ENCODE measurements around the gene TMEM37. TPM values are rescaled to one million over a fixed set of nuclear protein-coding genes. Genes with fewer than 3 reads are reported as not detected.

Gene TMEM37
- total and polyA plus RNA-seq, 4 experiments from 2014 or later: 0.44 TPM; not detected in 3

DNA sequence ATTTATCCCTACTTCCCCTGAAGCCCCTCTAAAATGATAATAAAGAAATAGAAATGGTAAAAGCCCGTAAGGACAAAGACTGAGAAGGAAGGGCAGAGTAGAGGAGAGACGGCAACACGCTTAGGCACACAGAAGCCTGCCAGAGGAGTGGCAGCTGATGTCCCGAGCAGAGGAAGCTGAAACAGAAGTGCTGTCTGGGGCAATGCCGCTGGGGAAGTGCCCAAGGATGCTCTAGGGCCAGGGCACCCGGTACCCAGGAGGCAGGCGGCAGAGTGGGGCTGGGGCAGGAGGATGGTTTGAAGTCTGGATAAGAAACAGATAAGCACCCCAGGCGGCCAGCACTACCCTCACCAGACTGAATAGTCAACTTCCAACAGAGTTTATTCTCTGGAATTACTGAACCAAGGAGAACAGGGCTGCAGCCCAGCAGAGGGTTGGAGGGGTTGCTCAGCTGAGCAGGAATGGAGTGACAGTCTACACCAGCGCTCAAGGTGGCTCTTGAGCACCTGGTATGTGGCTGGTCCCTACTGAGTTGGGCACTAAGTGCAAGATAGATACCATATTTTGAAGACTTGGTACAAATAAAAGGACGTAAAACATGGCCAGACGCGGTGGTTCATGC is 22.4 kb downstream of the TMEM37 start:
- no peak overlapping the region for H3K27ac ChIP-seq (ENCODE audit: low read depth, low read length)
- H3K36me3 Mint-ChIP-seq: no peaks in the 10 kb centered on the region
- peaks cover 10 to 15% of the 10 kb centered on the region in 2 donors for H3K27me3 Mint-ChIP-seq
- no peaks in the 10 kb centered on the region for H3K9me3 ChIP-seq (ENCODE audit: control insufficient read depth in 1 of 2, low read length in 2 of 2)
- H3K27ac Mint-ChIP-seq: no peak overlapping the region
- ChIA-PET CTCF (ENCODE audit: partially characterized antibody) (no interaction called here), POLR2A (ENCODE audit: partially characterized antibody) (no interaction called here)
- intact Hi-C loops (cut with micrococcal nuclease): no loop called here
- no peak for DNase-seq
- H3K4me3 Mint-ChIP-seq: no peak overlapping the region
- H3K4me1 Mint-ChIP-seq: no peaks in the 10 kb centered on the region
- H3K36me3 ChIP-seq (ENCODE audit: insufficient read depth, low read length): no peaks in the 10 kb centered on the region
- H3K4me1 ChIP-seq (ENCODE audit: insufficient read depth, low read length): no peaks in the 10 kb centered on the region
- H3K9me3 Mint-ChIP-seq: no peaks in the 10 kb centered on the region
- H3K4me3 ChIP-seq (ENCODE audit: low read length in 2 of 2): no peak overlapping the region
- H3K27me3 ChIP-seq (ENCODE audit: insufficient read depth, low read length): peaks cover 6% of the 10 kb centered on the region

DNA sequence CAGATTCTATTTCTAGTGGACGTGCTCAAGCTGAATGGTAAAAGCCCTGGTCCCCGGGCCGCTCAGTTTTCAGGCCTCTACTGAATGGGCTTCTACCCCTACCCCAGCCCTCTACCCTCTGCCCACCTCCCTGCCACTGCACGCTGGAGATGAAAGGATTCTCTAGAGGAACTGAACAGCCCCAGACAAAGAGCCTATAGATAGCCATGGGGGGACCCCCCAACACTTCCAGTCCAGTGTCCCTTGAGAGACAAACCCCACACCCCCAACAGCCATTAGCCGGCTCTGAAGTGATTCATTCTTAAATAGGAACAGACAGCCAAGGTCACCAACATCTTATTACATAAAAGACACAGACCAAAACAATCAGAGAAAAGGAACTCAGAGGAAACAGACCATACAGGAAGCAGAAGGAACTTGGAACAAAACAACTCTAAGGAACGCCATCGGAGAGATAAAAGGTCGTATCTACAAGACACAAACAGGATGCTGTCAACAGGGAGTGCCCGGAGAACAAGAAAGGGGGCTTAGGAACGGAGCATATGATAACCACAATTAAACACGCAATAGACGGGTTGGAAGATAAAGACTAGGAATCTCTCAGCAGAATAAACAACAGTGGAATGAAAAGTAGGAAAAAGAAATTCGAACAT is 23.5 kb downstream of the TMEM37 start:
- Histone ChIP-seq H3K9me3 (ENCODE audit: control insufficient read depth in 1 of 2, low read length in 2 of 2) (no peaks in the 10 kb centered on the region), H3K27ac (ENCODE audit: low read depth, low read length) (no peak overlapping the region), H3K4me1 (ENCODE audit: insufficient read depth, low read length) (no peaks in the 10 kb centered on the region), H3K27me3 (ENCODE audit: insufficient read depth, low read length) (peaks cover 6% of the 10 kb centered on the region), H3K36me3 (ENCODE audit: insufficient read depth, low read length) (no peaks in the 10 kb centered on the region), H3K4me3 (ENCODE audit: low read length in 2 of 2) (no peak overlapping the region)
- intact Hi-C loops (cut with micrococcal nuclease): no loop called here
- no peak overlapping the region for H3K4me3 Mint-ChIP-seq
- ChIA-PET POLR2A (ENCODE audit: partially characterized antibody) (no interaction called here), CTCF (ENCODE audit: partially characterized antibody) (interaction anchor here (0.7 to 1.1 kb wide), 2 partner anchors 21 to 1845 kb away, joined by 3 to 4 read pairs; no protein-coding TSS in a partner anchor)
- no peak overlapping the region for H3K27ac Mint-ChIP-seq
- no peak for DNase-seq
- no peaks in the 10 kb centered on the region for H3K4me1 Mint-ChIP-seq
- H3K36me3 Mint-ChIP-seq: no peaks in the 10 kb centered on the region
- no peaks in the 10 kb centered on the region for H3K9me3 Mint-ChIP-seq
- H3K27me3 Mint-ChIP-seq: peaks cover 10 to 11% of the 10 kb centered on the region in 2 donors

DNA sequence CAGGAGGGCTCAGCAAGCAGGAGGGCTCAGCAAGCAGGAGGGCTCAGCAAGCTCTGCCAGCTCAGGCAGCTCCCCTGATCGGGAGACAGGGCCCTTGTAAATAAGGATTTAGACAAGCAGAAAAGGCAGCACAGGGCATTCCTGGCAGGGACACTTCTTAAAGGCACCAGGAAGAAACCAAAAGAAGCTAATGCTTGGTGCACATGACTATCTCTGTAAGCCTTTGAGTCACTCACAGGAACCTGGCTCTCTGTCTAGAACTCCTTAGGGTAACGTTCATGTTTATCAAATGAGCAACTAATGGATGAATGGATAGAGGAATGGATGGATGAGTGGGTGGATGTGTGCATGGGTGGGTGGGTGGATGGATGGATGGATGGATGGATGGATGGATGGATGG is 28.4 kb downstream of the TMEM37 start:
- H3K36me3 Mint-ChIP-seq: no peaks in the 10 kb centered on the region
- Histone ChIP-seq H3K27ac (ENCODE audit: low read depth, low read length) (no peak overlapping the region), H3K4me1 (ENCODE audit: insufficient read depth, low read length) (no peaks in the 10 kb centered on the region), H3K9me3 (ENCODE audit: control insufficient read depth in 1 of 2, low read length in 2 of 2) (no peaks in the 10 kb centered on the region), H3K27me3 (ENCODE audit: insufficient read depth, low read length) (no peaks in the 10 kb centered on the region), H3K4me3 (ENCODE audit: low read length in 2 of 2) (no peak overlapping the region), H3K36me3 (ENCODE audit: insufficient read depth, low read length) (no peaks in the 10 kb centered on the region)
- POLR2A ChIA-PET (ENCODE audit: partially characterized antibody): no interaction called here
- H3K27me3 Mint-ChIP-seq: peaks cover 4 to 5% of the 10 kb centered on the region in 2 donors
- no peaks in the 10 kb centered on the region for H3K9me3 Mint-ChIP-seq
- H3K4me1 Mint-ChIP-seq: no peaks in the 10 kb centered on the region
- no peak overlapping the region for H3K27ac Mint-ChIP-seq
- CTCF ChIA-PET (ENCODE audit: partially characterized antibody): no interaction called here
- intact Hi-C loops (cut with micrococcal nuclease): no loop called here
- H3K4me3 Mint-ChIP-seq: no peak overlapping the region
- DNase-seq: no peak

DNA sequence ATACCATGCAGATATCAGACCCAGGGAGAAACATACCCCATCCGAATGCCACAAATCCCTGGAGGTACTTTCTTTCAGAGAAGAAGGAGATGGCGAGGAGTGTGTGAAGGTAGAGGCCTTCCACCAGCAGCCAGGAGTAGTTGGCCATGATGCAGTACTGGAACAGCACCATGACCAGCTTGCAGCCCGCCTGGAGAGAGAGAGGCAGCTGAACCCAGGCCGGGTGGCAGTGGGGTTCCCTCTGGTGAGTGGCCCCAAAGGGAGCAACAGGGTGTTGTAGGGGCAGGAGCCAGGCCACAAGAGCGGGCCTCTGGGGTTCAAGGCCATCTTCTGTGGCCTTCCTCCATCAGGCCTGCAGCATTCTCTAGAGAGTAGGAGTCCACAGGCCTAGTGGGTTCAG is 30.2 kb downstream of the TMEM37 start:
- intact Hi-C loops (cut with micrococcal nuclease): no loop called here
- no peak overlapping the region for H3K27ac ChIP-seq (ENCODE audit: low read depth, low read length)
- Mint-ChIP-seq H3K27ac (no peak overlapping the region), H3K4me1 (no peaks in the 10 kb centered on the region), H3K9me3 (no peaks in the 10 kb centered on the region), H3K27me3 (peaks cover 0 to 2% of the 10 kb centered on the region in 2 donors), H3K36me3 (no peaks in the 10 kb centered on the region), H3K4me3 (no peak overlapping the region)
- H3K4me1 ChIP-seq (ENCODE audit: insufficient read depth, low read length): no peaks in the 10 kb centered on the region
- CTCF ChIA-PET (ENCODE audit: partially characterized antibody): no interaction called here
- no peaks in the 10 kb centered on the region for H3K9me3 ChIP-seq (ENCODE audit: control insufficient read depth in 1 of 2, low read length in 2 of 2)
- POLR2A ChIA-PET (ENCODE audit: partially characterized antibody): no interaction called here
- no peaks in the 10 kb centered on the region for H3K36me3 ChIP-seq (ENCODE audit: insufficient read depth, low read length)
- no peak for DNase-seq
- no peaks in the 10 kb centered on the region for H3K27me3 ChIP-seq (ENCODE audit: insufficient read depth, low read length)
- no peak overlapping the region for H3K4me3 ChIP-seq (ENCODE audit: low read length in 2 of 2)

DNA sequence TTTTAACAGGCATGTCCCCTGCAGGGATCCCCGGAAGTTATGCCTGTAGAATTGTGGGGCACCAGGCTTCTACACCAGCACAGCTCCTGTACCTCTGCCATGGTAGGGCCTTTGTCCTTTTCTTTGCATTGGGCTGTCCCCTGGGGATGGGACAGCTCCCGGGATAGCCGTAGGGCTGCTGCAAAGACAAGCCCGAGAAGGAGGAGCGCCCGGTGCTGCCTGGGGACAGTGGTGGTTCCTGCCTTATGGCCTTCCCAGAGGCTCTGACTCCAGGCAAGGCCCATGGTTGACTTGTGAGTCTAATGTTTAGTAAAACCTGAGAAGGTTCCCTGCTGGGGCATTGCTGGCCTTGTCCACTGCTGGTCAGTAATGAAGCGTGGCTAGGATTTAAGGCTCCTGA is 30.9 kb downstream of the TMEM37 start:
- Histone ChIP-seq H3K27me3 (ENCODE audit: insufficient read depth, low read length) (no peaks in the 10 kb centered on the region), H3K27ac (ENCODE audit: low read depth, low read length) (no peak overlapping the region), H3K9me3 (ENCODE audit: control insufficient read depth in 1 of 2, low read length in 2 of 2) (no peaks in the 10 kb centered on the region), H3K4me3 (ENCODE audit: low read length in 2 of 2) (no peak overlapping the region), H3K36me3 (ENCODE audit: insufficient read depth, low read length) (no peaks in the 10 kb centered on the region), H3K4me1 (ENCODE audit: insufficient read depth, low read length) (no peaks in the 10 kb centered on the region)
- no peak for DNase-seq
- intact Hi-C loops (cut with micrococcal nuclease): no loop called here
- Mint-ChIP-seq H3K9me3 (no peaks in the 10 kb centered on the region), H3K4me1 (no peaks in the 10 kb centered on the region), H3K36me3 (no peaks in the 10 kb centered on the region), H3K27me3 (peaks cover 0 to 2% of the 10 kb centered on the region in 2 donors), H3K27ac (no peak overlapping the region), H3K4me3 (no peak overlapping the region)
- ChIA-PET POLR2A (ENCODE audit: partially characterized antibody) (no interaction called here), CTCF (ENCODE audit: partially characterized antibody) (no interaction called here)

DNA sequence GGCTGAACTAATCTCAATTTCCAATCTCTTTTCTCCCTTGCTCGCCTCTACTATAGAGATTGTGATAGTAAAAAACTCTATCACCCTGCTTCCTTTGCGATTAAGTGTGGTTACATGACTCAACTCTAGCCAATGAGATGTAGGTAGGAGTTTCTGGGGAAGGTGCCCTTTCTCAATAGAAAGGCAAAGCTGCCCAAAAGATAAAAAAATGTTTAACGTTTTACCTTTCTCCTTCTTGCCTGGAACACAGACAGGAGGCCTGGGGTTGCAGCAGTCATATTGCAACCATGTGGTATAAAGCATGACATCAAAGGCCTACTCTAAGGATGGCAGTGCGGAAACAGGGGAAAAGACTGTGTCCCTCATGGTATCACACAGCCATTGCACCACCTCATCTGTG is 31.5 kb downstream of the TMEM37 start:
- no peaks in the 10 kb centered on the region for H3K9me3 ChIP-seq (ENCODE audit: control insufficient read depth in 1 of 2, low read length in 2 of 2)
- peaks cover 0 to 2% of the 10 kb centered on the region in 2 donors for H3K27me3 Mint-ChIP-seq
- H3K27ac ChIP-seq (ENCODE audit: low read depth, low read length): no peak overlapping the region
- H3K27me3 ChIP-seq (ENCODE audit: insufficient read depth, low read length): no peaks in the 10 kb centered on the region
- no peaks in the 10 kb centered on the region for H3K4me1 Mint-ChIP-seq
- no peaks in the 10 kb centered on the region for H3K9me3 Mint-ChIP-seq
- no peak overlapping the region for H3K4me3 Mint-ChIP-seq
- H3K27ac Mint-ChIP-seq: no peak overlapping the region
- no peaks in the 10 kb centered on the region for H3K36me3 ChIP-seq (ENCODE audit: insufficient read depth, low read length)
- ChIA-PET CTCF (ENCODE audit: partially characterized antibody) (no interaction called here), POLR2A (ENCODE audit: partially characterized antibody) (no interaction called here)
- H3K36me3 Mint-ChIP-seq: no peaks in the 10 kb centered on the region
- H3K4me3 ChIP-seq (ENCODE audit: low read length in 2 of 2): no peak overlapping the region
- intact Hi-C loops (cut with micrococcal nuclease): no loop called here
- H3K4me1 ChIP-seq (ENCODE audit: insufficient read depth, low read length): no peaks in the 10 kb centered on the region
- DNase-seq: no peak

DNA sequence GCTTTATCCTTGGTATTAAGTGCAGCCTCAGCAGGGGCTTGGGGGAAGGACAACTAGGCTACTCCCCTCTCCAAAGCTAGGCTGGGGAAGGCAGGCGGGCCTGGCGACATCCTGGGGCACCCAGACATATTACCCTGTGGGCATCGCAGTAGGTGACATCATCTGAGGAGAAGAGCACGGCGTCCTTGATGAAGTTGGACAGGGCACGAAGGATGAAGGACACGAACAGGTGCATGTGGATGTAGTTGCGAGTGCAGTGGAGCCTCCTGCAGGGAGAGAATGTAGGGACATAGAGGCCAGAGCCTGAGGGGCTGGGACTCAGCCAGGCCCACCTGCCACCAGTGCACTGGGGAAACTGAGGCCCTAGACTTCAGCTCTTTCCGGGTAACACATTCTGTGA is 32.3 kb downstream of the TMEM37 start:
- H3K36me3 ChIP-seq (ENCODE audit: insufficient read depth, low read length): no peaks in the 10 kb centered on the region
- H3K4me1 ChIP-seq (ENCODE audit: insufficient read depth, low read length): no peaks in the 10 kb centered on the region
- H3K27me3 Mint-ChIP-seq: peaks cover 0 to 4% of the 10 kb centered on the region in 2 donors
- H3K4me3 ChIP-seq (ENCODE audit: low read length in 2 of 2): no peak overlapping the region
- no peaks in the 10 kb centered on the region for H3K9me3 ChIP-seq (ENCODE audit: control insufficient read depth in 1 of 2, low read length in 2 of 2)
- H3K27me3 ChIP-seq (ENCODE audit: insufficient read depth, low read length): no peaks in the 10 kb centered on the region
- no peak for DNase-seq
- H3K27ac Mint-ChIP-seq: peak overlapping the region in 1 of 7 donors; percentile 57
- H3K36me3 Mint-ChIP-seq: no peaks in the 10 kb centered on the region
- ChIA-PET CTCF (ENCODE audit: partially characterized antibody) (interaction anchor here (1.3 kb wide), 1 partner anchor 15 kb away, joined by 6 read pairs; no protein-coding TSS in a partner anchor), POLR2A (ENCODE audit: partially characterized antibody) (no interaction called here)
- H3K4me1 Mint-ChIP-seq: no peaks in the 10 kb centered on the region
- H3K4me3 Mint-ChIP-seq: no peak overlapping the region
- no peak overlapping the region for H3K27ac ChIP-seq (ENCODE audit: low read depth, low read length)
- intact Hi-C loops (cut with micrococcal nuclease): no loop called here
- no peaks in the 10 kb centered on the region for H3K9me3 Mint-ChIP-seq
